GM18951 (cell line): ENCODE results near the gene GTF2IRD1.
"Not testable (repeated sequence)": the region's sequence is repeated elsewhere in the genome, so short reads cannot be mapped to it uniquely, and the experiment has no call there.

Experiments used
- POLR2A ChIP-seq: IDR thresholded peaks from 4 replicates; pipeline ENCODE4 v1.6.1; 2011; ENCODE audit warnings: mild to moderate bottlenecking; ENCODE audit not compliant: insufficient read length, insufficient read depth; ENCODE audit errors: extremely low read depth
- in situ Hi-C: fragments of 300-500 bp; cut with MboI; formaldehyde crosslinking; loops from one replicate; pipeline ENCODE4 v1.12.0; 2022; ENCODE audit warnings: low sequenced_read_pairs, mixed read lengths, inconsistent platforms; ENCODE audit not compliant: unreplicated experiment

Gene GTF2IRD1

GRCh38 chr7:74418538-74418937 is 35.2 kb upstream of the GTF2IRD1 start:
- TF ChIP-seq POLR2A: no peak
- in situ Hi-C loops: no loop called here

GRCh38 chr7:74419232-74419631 is 34.5 kb upstream of the GTF2IRD1 start:
- in situ Hi-C loops: not testable (repeated sequence)

- no peak for TF ChIP-seq POLR2A
- in situ Hi-C loops: no loop called here
These were observed 33.7 kb upstream of the GTF2IRD1 start for GRCh38 chr7:74420006-74420405.

- in situ Hi-C loops: no loop called here
- TF ChIP-seq POLR2A: no peak
These were observed 29.3 kb upstream of the GTF2IRD1 start for GRCh38 chr7:74424291-74424880.

GRCh38 chr7:74428023-74428422 is 25.7 kb upstream of the GTF2IRD1 start:
- in situ Hi-C loops: loop anchor here (25.0 kb wide), 2 partner anchors 284 to 634 kb away; partner anchors contain the start of gene RCC1L
- TF ChIP-seq POLR2A: no peak

- no peak for TF ChIP-seq POLR2A
- in situ Hi-C loops: loop anchor here (25.0 kb wide), 2 partner anchors 283 to 633 kb away; partner anchors contain the start of gene RCC1L
These were observed 24.5 kb upstream of the GTF2IRD1 start for GRCh38 chr7:74429153-74429747.

GRCh38 chr7:74430409-74430808 is 23.3 kb upstream of the GTF2IRD1 start:
- in situ Hi-C loops: loop anchor here (25.0 kb wide), 2 partner anchors 282 to 632 kb away; partner anchors contain the start of gene RCC1L

- in situ Hi-C loops: loop anchor here (25.0 kb wide), 2 partner anchors 281 to 631 kb away; partner anchors contain the start of gene RCC1L
- no peak for TF ChIP-seq POLR2A
These were observed 22.7 kb upstream of the GTF2IRD1 start for GRCh38 chr7:74430961-74431466.

GRCh38 chr7:74437291-74437571 is 16.5 kb upstream of the GTF2IRD1 start:
- in situ Hi-C loops: loop anchor here (25.0 kb wide), 2 partner anchors 275 to 625 kb away; partner anchors contain the start of gene RCC1L

GRCh38 chr7:74438327-74438726 is 15.4 kb upstream of the GTF2IRD1 start:
- in situ Hi-C loops: loop anchor here (25.0 kb wide), 2 partner anchors 274 to 624 kb away; partner anchors contain the start of gene RCC1L
- no peak for TF ChIP-seq POLR2A

GRCh38 chr7:74439541-74439940 is 14.2 kb upstream of the GTF2IRD1 start:
- TF ChIP-seq POLR2A: no peak
- in situ Hi-C loops: loop anchor here (25.0 kb wide), 2 partner anchors 273 to 623 kb away; partner anchors contain the start of gene RCC1L

- in situ Hi-C loops: loop anchor here (10.0 to 25.0 kb wide), 3 partner anchors 135 to 622 kb away; partner anchors contain the start of gene RCC1L
These were observed 13.6 kb upstream of the GTF2IRD1 start for GRCh38 chr7:74440143-74440542.

GRCh38 chr7:74441801-74442200 is 11.9 kb upstream of the GTF2IRD1 start:
- in situ Hi-C loops: loop anchor here (10.0 to 25.0 kb wide), 3 partner anchors 133 to 620 kb away; partner anchors contain the start of gene RCC1L
- no peak for TF ChIP-seq POLR2A

- no peak for TF ChIP-seq POLR2A
- in situ Hi-C loops: loop anchor here (10.0 to 25.0 kb wide), 3 partner anchors 131 to 619 kb away; partner anchors contain the start of gene RCC1L
These were observed 10.0 kb upstream of the GTF2IRD1 start for GRCh38 chr7:74443543-74444247.
